Aorta (tissue), 4 donors: ENCODE measurements around the gene AHNAK2. TPM values are rescaled to one million over a fixed set of nuclear protein-coding genes. Genes with fewer than 3 reads are reported as not detected.

ENCODE experiments used
- polyA plus RNA-seq, 2 donors: library from polyadenylated mRNA; stranded (reverse); fragments of 200-250 nt; gene quantifications; one replicate each; pipeline ENCODE4 v1.2.3, GENCODE V29; 2013
- total RNA-seq, 2 donors: library from RNA; stranded (reverse); fragmentation: NEBNext Ultra II Directional; extraction: Animal tissue kit (Norgen Biotek cat#: 25700); gene quantifications; one replicate each; pipeline ENCODE4 v1.2.1, GENCODE V29; 2021
- donor health status: healthy with polysubstance abuse.
- donor health status: Bipolar disorder and iron deficiency.
- donor health status: DM: no; HTN: no; CAD: no.
- donor health status: DM: yes; HTN: yes; CAD: no.

Gene AHNAK2
- total and polyA plus RNA-seq, 4 donors = 4.6 to 61.3 (median 18.0) TPM

Other genes with a start within 250 kb of the AHNAK2 start
- gene SIVA1, start 225.2 kb downstream of the AHNAK2 start, total RNA-seq = 10 to 100 TPM; 74.3 to 83.0 TPM
- 100 to 1,000 TPM; 219 to 241 TPM for gene SIVA1, start 225.2 kb downstream of the AHNAK2 start, polyA plus RNA-seq
- gene AKT1, start 182.6 kb downstream of the AHNAK2 start, total RNA-seq = 100 to 1,000 TPM; 124 to 154 TPM
- 100 to 1,000 TPM in 1 of 2 donors, 10 to 100 TPM in 1; 93.2 to 118 TPM for gene AKT1, start 182.6 kb downstream of the AHNAK2 start, polyA plus RNA-seq
- gene ZBTB42, start 177.3 kb downstream of the AHNAK2 start, total RNA-seq = 1 to 10 TPM; 4.4 to 4.7 TPM
- 1 to 10 TPM; 1.6 to 1.9 TPM for gene ZBTB42, start 177.3 kb downstream of the AHNAK2 start, polyA plus RNA-seq
- gene CEP170B, start 113.1 kb downstream of the AHNAK2 start, total RNA-seq = 10 to 100 TPM; 30.0 to 36.2 TPM
- 10 to 100 TPM in 1 of 2 donors, 1 to 10 TPM in 1; 6.4 to 16.2 TPM for gene CEP170B, start 113.1 kb downstream of the AHNAK2 start, polyA plus RNA-seq
- 1 to 10 TPM in 1 of 2 donors, under 1 TPM in 1; 0.62 to 1.7 TPM for gene PLD4, start 53.5 kb downstream of the AHNAK2 start, total RNA-seq
- under 1 TPM in 1 of 2 donors, not detected in 1; 0.38 TPM for gene PLD4, start 53.5 kb downstream of the AHNAK2 start, polyA plus RNA-seq
- 1 to 10 TPM; 2.6 to 5.1 TPM for gene CLBA1, start 7.4 kb upstream of the AHNAK2 start, total RNA-seq
- 10 to 100 TPM in 1 of 2 donors, 1 to 10 TPM in 1; 1.8 to 10.2 TPM for gene CLBA1, start 7.4 kb upstream of the AHNAK2 start, polyA plus RNA-seq
- 1 to 10 TPM; 4.1 to 5.9 TPM for gene CDCA4, start 42.7 kb upstream of the AHNAK2 start, total RNA-seq
- 1 to 10 TPM; 3.0 to 3.7 TPM for gene CDCA4, start 42.7 kb upstream of the AHNAK2 start, polyA plus RNA-seq
- gene GPR132, start 87.1 kb upstream of the AHNAK2 start, total RNA-seq = 1 to 10 TPM; 2.9 to 5.0 TPM
- gene GPR132, start 87.1 kb upstream of the AHNAK2 start, polyA plus RNA-seq = 1 to 10 TPM in 1 of 2 donors, not detected in 1; 1.0 TPM
- 10 to 100 TPM; 15.0 to 32.1 TPM for gene JAG2, start 190.4 kb upstream of the AHNAK2 start, total RNA-seq
- gene JAG2, start 190.4 kb upstream of the AHNAK2 start, polyA plus RNA-seq = 1 to 10 TPM in 1 of 2 donors, under 1 TPM in 1; 0.13 to 1.1 TPM
- 10 to 100 TPM; 13.3 to 29.9 TPM for gene NUDT14, start 202.9 kb upstream of the AHNAK2 start, total RNA-seq
- gene NUDT14, start 202.9 kb upstream of the AHNAK2 start, polyA plus RNA-seq = 10 to 100 TPM in 1 of 2 donors, 1 to 10 TPM in 1; 6.1 to 10.0 TPM